Uterus (tissue), 2 donors: ENCODE measurements around the gene SLC39A7.
A peak's percentile ranks its signal among the peaks of the same experiment; 100 is the strongest.

Source experiments
- CTCF ChIP-seq, 4 experiments: fragments of 200-600 bp in 2 of 4; fragments of 450-650 bp in 2 of 4; sonication (generic) in 2 of 4; IDR thresholded peaks; one replicate each; pipeline ENCODE4 v1.5.1; 2016 to 2019; ENCODE audit warnings: antibody characterized with exemption in 4 of 4, mild to moderate bottlenecking in 2 of 4, moderate library complexity in 1 of 4
- POLR2A ChIP-seq, 2 donors: fragments of 450-650 bp; IDR thresholded peaks; one replicate each; pipeline ENCODE4 v1.6.1; 2016; ENCODE audit warnings: antibody characterized with exemption in 2 of 2, mild to moderate bottlenecking in 1 of 2, moderate library complexity in 1 of 2

GRCh38 chr6:33161354-33162331, 39.0 kb upstream of the SLC39A7 start:
- TF ChIP-seq POLR2A (IDR thresholded peaks at IDR 0.05): no peak
- peak; percentile 90 to 97 (median 92) for TF ChIP-seq CTCF (IDR thresholded peaks at IDR 0.05)
